DOHH2 (cell line): ENCODE results near the gene PRX.

ENCODE experiments used
- EZH2phosphoT487 ChIP-seq: fragments of 200-600 bp; sonication (generic); IDR thresholded peaks from 2 replicates; pipeline ENCODE4 v1.6.1; 2017; ENCODE audit warnings: borderline replicate concordance, mild to moderate bottlenecking, antibody characterized with exemption, low read length, moderate library complexity, mixed read lengths
- TF ChIP-seq, protein P1 (sequence below): fragments of 200-600 bp; sonication (generic); IDR thresholded peaks from one replicate; pipeline ENCODE4 v1.5.1; 2014; ENCODE audit warnings: antibody characterized with exemption, mild to moderate bottlenecking, low read depth, low read length; ENCODE audit not compliant: poor library complexity, severe bottlenecking

DNA sequence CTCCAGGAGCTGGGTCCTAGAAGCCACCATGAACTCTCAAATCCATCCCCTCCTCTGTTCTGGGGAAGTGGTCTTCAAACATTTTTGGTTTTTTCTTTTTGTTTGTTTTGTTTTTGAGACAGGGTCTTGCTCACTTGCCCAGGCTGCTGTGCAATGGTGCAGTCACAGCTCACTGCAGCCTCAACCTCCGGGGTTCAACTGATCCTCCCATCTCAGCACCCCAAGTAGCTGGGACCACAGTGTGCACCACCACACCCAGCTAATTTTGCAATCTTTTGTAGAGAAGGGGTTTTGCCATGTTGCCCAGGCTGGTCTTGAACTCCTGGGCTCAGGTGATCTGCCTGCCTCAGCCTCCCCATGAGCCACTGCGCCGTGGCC lies 45.4 kb upstream of the PRX start:
- TF ChIP-seq, protein P1, sequence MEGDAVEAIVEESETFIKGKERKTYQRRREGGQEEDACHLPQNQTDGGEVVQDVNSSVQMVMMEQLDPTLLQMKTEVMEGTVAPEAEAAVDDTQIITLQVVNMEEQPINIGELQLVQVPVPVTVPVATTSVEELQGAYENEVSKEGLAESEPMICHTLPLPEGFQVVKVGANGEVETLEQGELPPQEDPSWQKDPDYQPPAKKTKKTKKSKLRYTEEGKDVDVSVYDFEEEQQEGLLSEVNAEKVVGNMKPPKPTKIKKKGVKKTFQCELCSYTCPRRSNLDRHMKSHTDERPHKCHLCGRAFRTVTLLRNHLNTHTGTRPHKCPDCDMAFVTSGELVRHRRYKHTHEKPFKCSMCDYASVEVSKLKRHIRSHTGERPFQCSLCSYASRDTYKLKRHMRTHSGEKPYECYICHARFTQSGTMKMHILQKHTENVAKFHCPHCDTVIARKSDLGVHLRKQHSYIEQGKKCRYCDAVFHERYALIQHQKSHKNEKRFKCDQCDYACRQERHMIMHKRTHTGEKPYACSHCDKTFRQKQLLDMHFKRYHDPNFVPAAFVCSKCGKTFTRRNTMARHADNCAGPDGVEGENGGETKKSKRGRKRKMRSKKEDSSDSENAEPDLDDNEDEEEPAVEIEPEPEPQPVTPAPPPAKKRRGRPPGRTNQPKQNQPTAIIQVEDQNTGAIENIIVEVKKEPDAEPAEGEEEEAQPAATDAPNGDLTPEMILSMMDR = no peak
- no peak for TF ChIP-seq EZH2phosphoT487
